HepG2 (cell line): ENCODE measurements around the gene KCNA1. TPM values are rescaled to one million over a fixed set of nuclear protein-coding genes. Genes with fewer than 3 reads are reported as not detected.

Experiments
- ATAC-seq: fragments of 200-7000 bp; cut with Tn5 transposase; 3 replicates; pipeline ENCODE4 v1.9.1; 2020; ENCODE audit warnings: mild to moderate bottlenecking, moderate library complexity
- BruUV-seq: library from RNA; stranded (reverse); fragments of 400-500 nt; replicated peaks from 2 replicates; lab custom pipeline; 2021; lab: Mats Ljungman, UMichigan
- CTCF ChIA-PET: fragments of 300-600 bp; formaldehyde crosslinking; extraction: SDS; loops from one replicate; lab custom pipeline; 2021; ENCODE audit warnings: low total read pairs, inconsistent platforms, low intra/inter-chr PET ratio; lab: Yijun Ruan, JAX
- POLR2A ChIA-PET: fragments of 350-600 bp; sonication (Branson Sonifier 250); formaldehyde crosslinking; loops from one replicate; lab custom pipeline; 2020; ENCODE audit warnings: antibody characterized with exemption, inconsistent platforms; lab: Yijun Ruan, JAX
- DNase-seq: peaks from one replicate; pipeline ENCODE4 v3.0.0-alpha.2; 2015; ENCODE audit warnings: low spot score
- FAIRE-seq: peaks from 3 replicates; lab custom pipeline; 2011; peaks lifted over from hg19 to GRCh38; lab: Jason Lieb, UNC
- H2AFZ ChIP-seq: one replicate; pipeline ENCODE4 v1.6.1; 2011; ENCODE audit warnings: low read length, inconsistent platforms
- H3K27ac ChIP-seq: fragments of 300-600 bp; 3 replicates; pipeline ENCODE4 v1.8.0; 2011; ENCODE audit warnings: mixed run types, mild to moderate bottlenecking, mixed read lengths, low read length, inconsistent platforms; ENCODE audit not compliant: insufficient read depth; ENCODE audit errors: extremely low read length
- H3K27me3 ChIP-seq, 2 experiments: fragments of 200-600 bp in 1 of 2; 2 replicates in 1 of 2; 3 replicates in 1 of 2; pipeline versions ENCODE4 v1.6.0 to v1.8.0; 2011; ENCODE audit warnings: low read length in 2 of 2, mild to moderate bottlenecking in 2 of 2, moderate library complexity in 2 of 2, inconsistent platforms in 1 of 2; ENCODE audit not compliant: insufficient read depth in 2 of 2, control insufficient read depth in 1 of 2
- H3K36me3 ChIP-seq, 2 experiments: fragments of 200-600 bp in 1 of 2; replicated peaks in 1 of 2; 2 replicates in 1 of 2; 3 replicates in 1 of 2; pipeline versions ENCODE4 v1.5.1 to v1.8.0; 2011; ENCODE audit warnings: low read length in 2 of 2, inconsistent platforms in 1 of 2; ENCODE audit not compliant: insufficient read depth in 2 of 2, control insufficient read depth in 1 of 2
- H3K4me1 ChIP-seq: 2 replicates; pipeline ENCODE4 v1.5.1; 2012; ENCODE audit warnings: low read length, inconsistent platforms; ENCODE audit not compliant: insufficient read depth
- H3K4me2 ChIP-seq: 2 replicates; pipeline ENCODE4 v1.6.0; 2011; ENCODE audit warnings: low read depth, low read length, inconsistent platforms
- H3K4me3 ChIP-seq, 3 experiments: fragments of 200-600 bp in 1 of 3; sonication (generic), shearing (Covaris generic) in 1 of 3; replicated peaks in 1 of 3; 2 replicates each; pipeline ENCODE4 v1.5.1; 2011 to 2016; ENCODE audit warnings: low read length in 3 of 3, inconsistent platforms in 2 of 3, low read depth in 2 of 3, mild to moderate bottlenecking in 2 of 3, control low read depth in 1 of 3, mixed read lengths in 1 of 3; ENCODE audit not compliant: insufficient read depth in 1 of 3
- H3K79me2 ChIP-seq: one replicate; pipeline ENCODE4 v1.6.1; 2011; ENCODE audit warnings: low read length, inconsistent platforms; ENCODE audit not compliant: insufficient read depth
- H3K9ac ChIP-seq: 2 replicates; pipeline ENCODE4 v1.6.0; 2011; ENCODE audit warnings: mild to moderate bottlenecking, low read depth, low read length, inconsistent platforms; ENCODE audit not compliant: insufficient read depth
- H3K9me3 ChIP-seq: 2 replicates; pipeline ENCODE4 v1.5.1; 2012; ENCODE audit warnings: mild to moderate bottlenecking, low read length
- H4K20me1 ChIP-seq: 2 replicates; pipeline ENCODE4 v1.6.0; 2011; ENCODE audit warnings: inconsistent platforms, mild to moderate bottlenecking, low read length, moderate library complexity; ENCODE audit not compliant: insufficient read depth
- ASH2L ChIP-seq: fragments of 300-600, 200-600 bp; sonication (generic); IDR thresholded peaks from 2 replicates; pipeline ENCODE4 v1.7.0; 2017; ENCODE audit warnings: low read depth, mild to moderate bottlenecking, moderate library complexity, mixed read lengths, low read length; ENCODE audit not compliant: insufficient read length
- MEF2D ChIP-seq: sonication (generic); formaldehyde crosslinking; IDR thresholded peaks from 2 replicates; pipeline ENCODE4 v1.5.1; 2020; ENCODE audit warnings: mild to moderate bottlenecking, missing genetic modification reagents
- TBL1XR1 ChIP-seq: fragments of 150-350 bp; IDR thresholded peaks from 2 replicates; pipeline ENCODE4 v1.6.1; 2014; ENCODE audit warnings: borderline replicate concordance, low read length; ENCODE audit not compliant: partially characterized antibody
- TCF12 ChIP-seq, 2 experiments: fragments of 450-650 bp in 1 of 2; sonication (generic) in 1 of 2; formaldehyde crosslinking in 1 of 2; IDR thresholded peaks; 2 replicates each; pipeline versions ENCODE4 v1.6.1 to v1.8.0; 2017 to 2022; ENCODE audit warnings: antibody characterized with exemption in 1 of 2, mild to moderate bottlenecking in 1 of 2, missing genetic modification reagents in 1 of 2, moderate library complexity in 1 of 2
- THYN1 ChIP-seq: sonication (generic); formaldehyde crosslinking; IDR thresholded peaks from 2 replicates; pipeline ENCODE4 v1.8.1; 2023; ENCODE audit warnings: low read depth, mild to moderate bottlenecking, moderate library complexity, missing genetic modification reagents, borderline replicate concordance
- TSC22D2 ChIP-seq: sonication (generic); formaldehyde crosslinking; IDR thresholded peaks from 2 replicates; pipeline ENCODE4 v1.5.1; 2020; ENCODE audit warnings: missing genetic modification reagents, mild to moderate bottlenecking, borderline replicate concordance
- ZNF234 ChIP-seq: sonication (generic); formaldehyde crosslinking; conservative IDR thresholded peaks from 2 replicates; pipeline ENCODE4 v1.5.1; 2020; ENCODE audit warnings: mild to moderate bottlenecking, missing genetic modification reagents
- ZNF253 ChIP-seq: sonication (generic); formaldehyde crosslinking; IDR thresholded peaks from 2 replicates; pipeline ENCODE4 v1.8.0; 2022; ENCODE audit warnings: mild to moderate bottlenecking, missing genetic modification reagents, borderline replicate concordance
- ZNF543 ChIP-seq: sonication (generic); formaldehyde crosslinking; IDR thresholded peaks from 2 replicates; pipeline ENCODE4 v1.4.0; 2020; ENCODE audit warnings: mild to moderate bottlenecking, missing genetic modification reagents
- ZSCAN21 ChIP-seq: sonication (generic); formaldehyde crosslinking; IDR thresholded peaks from 2 replicates; pipeline ENCODE4 v1.8.0; 2022; ENCODE audit warnings: mild to moderate bottlenecking, missing genetic modification reagents, moderate library complexity, borderline replicate concordance
- WGBS: methylation state at CpG from one replicate; pipeline ENCODE4 v1.1.6; 2017; ENCODE audit warnings: low lambda C conversion rate; 5-methylcytosine and 5-hydroxymethylcytosine counted together
- in situ Hi-C: cut with HindIII; loops from 2 replicates; pipeline ENCODE4 v1.10.0; 2017; ENCODE audit warnings: low pct_unique_long_range_greater_than_20kb; ENCODE audit not compliant: extremely low pct_ligation_motif_present
- intact Hi-C: fragments of 100-400 bp; cut with micrococcal nuclease; formaldehyde crosslinking; loops from one replicate; pipeline ENCODE4 v1.10.0; 2022; ENCODE audit not compliant: unreplicated experiment
- polyA plus RNA-seq, 8 experiments: library from polyadenylated mRNA; depleted of rRNA in 3 of 8; stranded (reverse) in 7 of 8; unstranded in 1 of 8; fragments of >200 nt; fragmentation: Illumina TruSeq in 4 of 8; extraction: Trizol in 4 of 8; gene quantifications; 2 replicates each; pipeline versions ENCODE4 v1.2.1 to v1.2.3, GENCODE V29; 2011 to 2016; ENCODE audit warnings: low read depth in 4 of 8, missing spikeins in 1 of 8, mixed read lengths in 1 of 8; ENCODE audit not compliant: insufficient read depth in 1 of 8
- total RNA-seq, 5 experiments: library from RNA; depleted of rRNA; stranded (reverse); fragments of >200 nt; fragmentation: Illumina TruSeq; extraction: Trizol; gene quantifications; 2 replicates each; pipeline ENCODE4 v1.2.3, GENCODE V29; 2016; ENCODE audit warnings: low read depth in 1 of 5
- TF ChIP-seq, protein P1 (sequence below): fragments of 450-650 bp; IDR thresholded peaks from 2 replicates; pipeline ENCODE4 v1.6.1; 2016
- TF ChIP-seq, protein P2 (sequence below): IDR thresholded peaks from 2 replicates; pipeline ENCODE4 v1.6.1; 2016; ENCODE audit warnings: mild to moderate bottlenecking
- TF ChIP-seq, protein P3 (sequence below): sonication (generic); formaldehyde crosslinking; IDR thresholded peaks from 2 replicates; pipeline ENCODE4 v1.4.0; 2020; ENCODE audit warnings: missing genetic modification reagents, borderline replicate concordance
- TF ChIP-seq, protein P4 (sequence below): sonication (generic); formaldehyde crosslinking; IDR thresholded peaks from 2 replicates; pipeline ENCODE4 v1.5.0; 2020; ENCODE audit warnings: mild to moderate bottlenecking, missing genetic modification reagents

Gene KCNA1
- total and polyA plus RNA-seq, 2 of the 13 experiments (the other 11 are each of a cell fraction or from before 2014, with no cell fraction given): not detected

DNA sequence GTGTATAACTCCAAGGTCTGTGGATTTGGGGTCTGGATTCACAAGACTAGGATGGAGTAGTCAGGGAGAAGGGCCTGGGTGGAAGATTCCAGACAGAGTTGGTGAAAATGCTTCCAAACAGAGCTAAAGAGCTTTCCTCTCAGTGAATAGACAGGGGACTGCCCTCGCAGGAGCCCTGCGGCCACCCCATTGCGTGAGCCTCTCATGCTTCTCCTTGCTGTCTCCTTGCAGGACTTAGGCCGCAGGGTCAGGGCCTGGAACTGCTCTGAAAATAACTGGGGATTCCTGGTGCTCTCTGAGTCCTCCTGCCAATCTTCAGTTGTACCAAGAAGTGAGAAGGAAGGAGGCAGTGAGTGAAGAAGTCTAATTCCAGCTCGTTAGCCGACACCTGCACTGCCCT lies 49.0 kb upstream of the KCNA1 start (continued):
- TF ChIP-seq, protein P1, sequence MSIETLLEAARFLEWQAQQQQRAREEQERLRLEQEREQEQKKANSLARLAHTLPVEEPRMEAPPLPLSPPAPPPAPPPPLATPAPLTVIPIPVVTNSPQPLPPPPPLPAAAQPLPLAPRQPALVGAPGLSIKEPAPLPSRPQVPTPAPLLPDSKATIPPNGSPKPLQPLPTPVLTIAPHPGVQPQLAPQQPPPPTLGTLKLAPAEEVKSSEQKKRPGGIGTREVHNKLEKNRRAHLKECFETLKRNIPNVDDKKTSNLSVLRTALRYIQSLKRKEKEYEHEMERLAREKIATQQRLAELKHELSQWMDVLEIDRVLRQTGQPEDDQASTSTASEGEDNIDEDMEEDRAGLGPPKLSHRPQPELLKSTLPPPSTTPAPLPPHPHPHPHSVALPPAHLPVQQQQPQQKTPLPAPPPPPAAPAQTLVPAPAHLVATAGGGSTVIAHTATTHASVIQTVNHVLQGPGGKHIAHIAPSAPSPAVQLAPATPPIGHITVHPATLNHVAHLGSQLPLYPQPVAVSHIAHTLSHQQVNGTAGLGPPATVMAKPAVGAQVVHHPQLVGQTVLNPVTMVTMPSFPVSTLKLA: no peak

DNA sequence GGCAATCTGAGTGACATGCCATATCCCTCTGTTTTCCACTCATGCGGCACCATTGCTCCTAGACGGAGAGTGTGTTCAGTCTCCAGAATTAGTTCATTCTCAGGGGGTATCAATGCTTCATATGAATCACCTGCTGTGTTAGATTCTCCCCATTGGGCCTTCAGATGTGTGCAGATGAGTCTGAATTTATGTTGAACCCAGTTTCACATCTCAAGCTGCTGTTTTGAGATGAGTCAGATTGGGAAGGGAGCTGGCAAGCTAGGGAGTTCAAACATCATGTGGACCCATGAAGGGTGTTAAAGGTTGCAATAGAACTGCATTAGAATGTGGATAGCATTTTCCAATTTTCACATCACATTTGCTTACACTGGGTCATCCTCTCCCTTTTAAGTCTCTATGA lies 46.9 kb upstream of the KCNA1 start:
- no peaks in the 10 kb centered on the region for H3K36me3 ChIP-seq
- no peaks in the 10 kb centered on the region for H3K79me2 ChIP-seq
- CTCF ChIA-PET: no interaction called here
- no peak overlapping the region for H3K4me2 ChIP-seq
- H3K27ac ChIP-seq: no peak overlapping the region
- H4K20me1 ChIP-seq: no peaks in the 10 kb centered on the region
- no peak overlapping the region for H3K9ac ChIP-seq
- no peaks in the 10 kb centered on the region for H3K9me3 ChIP-seq
- POLR2A ChIA-PET: no interaction called here
- H3K27me3 ChIP-seq: peaks cover 0 to 32% of the 10 kb centered on the region in 2 experiments; a peak in 3 of 5 replicates
- DNase-seq: no peak
- H3K4me3 ChIP-seq: no peak overlapping the region
- FAIRE-seq: no peak
- in situ Hi-C loops: no loop called here
- peaks cover 9% of the 10 kb centered on the region for H3K4me1 ChIP-seq
- no TSS peak for BruUV-seq
- WGBS: 13% methylated on average over 2 of the region's 2 CpGs
- ATAC-seq: no peak
- H2AFZ ChIP-seq: no peak overlapping the region
- intact Hi-C loops: no loop called here
- TF ChIP-seq MEF2D (CRISPR knock-in tag) (no peak), TCF12 (IDR thresholded peaks at IDR 0.05) (no peak), TCF12 (CRISPR knock-in tag; IDR thresholded peaks at IDR 0.05) (no peak), ZNF234 (CRISPR knock-in tag) (no peak), ZNF543 (no peak), ZNF253 (no peak), ASH2L (no peak), THYN1 (CRISPR knock-in tag) (no peak), ZSCAN21 (no peak), TBL1XR1 (no peak), TSC22D2 (CRISPR knock-in tag) (no peak)
- TF ChIP-seq, protein P2, sequence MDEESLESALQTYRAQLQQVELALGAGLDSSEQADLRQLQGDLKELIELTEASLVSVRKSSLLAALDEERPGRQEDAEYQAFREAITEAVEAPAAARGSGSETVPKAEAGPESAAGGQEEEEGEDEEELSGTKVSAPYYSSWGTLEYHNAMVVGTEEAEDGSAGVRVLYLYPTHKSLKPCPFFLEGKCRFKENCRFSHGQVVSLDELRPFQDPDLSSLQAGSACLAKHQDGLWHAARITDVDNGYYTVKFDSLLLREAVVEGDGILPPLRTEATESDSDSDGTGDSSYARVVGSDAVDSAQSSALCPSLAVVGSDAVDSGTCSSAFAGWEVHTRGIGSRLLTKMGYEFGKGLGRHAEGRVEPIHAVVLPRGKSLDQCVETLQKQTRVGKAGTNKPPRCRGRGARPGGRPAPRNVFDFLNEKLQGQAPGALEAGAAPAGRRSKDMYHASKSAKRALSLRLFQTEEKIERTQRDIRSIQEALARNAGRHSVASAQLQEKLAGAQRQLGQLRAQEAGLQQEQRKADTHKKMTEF (CRISPR knock-in tag): no peak
- TF ChIP-seq, protein P3, sequence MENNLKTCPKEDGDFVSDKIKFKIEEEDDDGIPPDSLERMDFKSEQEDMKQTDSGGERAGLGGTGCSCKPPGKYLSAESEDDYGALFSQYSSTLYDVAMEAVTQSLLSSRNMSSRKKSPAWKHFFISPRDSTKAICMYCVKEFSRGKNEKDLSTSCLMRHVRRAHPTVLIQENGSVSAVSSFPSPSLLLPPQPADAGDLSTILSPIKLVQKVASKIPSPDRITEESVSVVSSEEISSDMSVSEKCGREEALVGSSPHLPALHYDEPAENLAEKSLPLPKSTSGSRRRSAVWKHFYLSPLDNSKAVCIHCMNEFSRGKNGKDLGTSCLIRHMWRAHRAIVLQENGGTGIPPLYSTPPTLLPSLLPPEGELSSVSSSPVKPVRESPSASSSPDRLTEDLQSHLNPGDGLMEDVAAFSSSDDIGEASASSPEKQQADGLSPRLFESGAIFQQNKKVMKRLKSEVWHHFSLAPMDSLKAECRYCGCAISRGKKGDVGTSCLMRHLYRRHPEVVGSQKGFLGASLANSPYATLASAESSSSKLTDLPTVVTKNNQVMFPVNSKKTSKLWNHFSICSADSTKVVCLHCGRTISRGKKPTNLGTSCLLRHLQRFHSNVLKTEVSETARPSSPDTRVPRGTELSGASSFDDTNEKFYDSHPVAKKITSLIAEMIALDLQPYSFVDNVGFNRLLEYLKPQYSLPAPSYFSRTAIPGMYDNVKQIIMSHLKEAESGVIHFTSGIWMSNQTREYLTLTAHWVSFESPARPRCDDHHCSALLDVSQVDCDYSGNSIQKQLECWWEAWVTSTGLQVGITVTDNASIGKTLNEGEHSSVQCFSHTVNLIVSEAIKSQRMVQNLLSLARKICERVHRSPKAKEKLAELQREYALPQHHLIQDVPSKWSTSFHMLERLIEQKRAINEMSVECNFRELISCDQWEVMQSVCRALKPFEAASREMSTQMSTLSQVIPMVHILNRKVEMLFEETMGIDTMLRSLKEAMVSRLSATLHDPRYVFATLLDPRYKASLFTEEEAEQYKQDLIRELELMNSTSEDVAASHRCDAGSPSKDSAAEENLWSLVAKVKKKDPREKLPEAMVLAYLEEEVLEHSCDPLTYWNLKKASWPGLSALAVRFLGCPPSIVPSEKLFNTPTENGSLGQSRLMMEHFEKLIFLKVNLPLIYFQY (CRISPR knock-in tag): no peak
- TF ChIP-seq, protein P4, sequence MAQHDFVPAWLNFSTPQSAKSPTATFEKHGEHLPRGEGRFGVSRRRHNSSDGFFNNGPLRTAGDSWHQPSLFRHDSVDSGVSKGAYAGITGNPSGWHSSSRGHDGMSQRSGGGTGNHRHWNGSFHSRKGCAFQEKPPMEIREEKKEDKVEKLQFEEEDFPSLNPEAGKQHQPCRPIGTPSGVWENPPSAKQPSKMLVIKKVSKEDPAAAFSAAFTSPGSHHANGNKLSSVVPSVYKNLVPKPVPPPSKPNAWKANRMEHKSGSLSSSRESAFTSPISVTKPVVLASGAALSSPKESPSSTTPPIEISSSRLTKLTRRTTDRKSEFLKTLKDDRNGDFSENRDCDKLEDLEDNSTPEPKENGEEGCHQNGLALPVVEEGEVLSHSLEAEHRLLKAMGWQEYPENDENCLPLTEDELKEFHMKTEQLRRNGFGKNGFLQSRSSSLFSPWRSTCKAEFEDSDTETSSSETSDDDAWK: no peak
